Type B pancreatic cell (in vitro differentiated cells): ENCODE measurements around the gene INMT. TPM values are rescaled to one million over a fixed set of nuclear protein-coding genes. Genes with fewer than 3 reads are reported as not detected.
A peak's percentile ranks its signal among the peaks of the same experiment; 100 is the strongest.

ENCODE experiments used
- DNase-seq: peaks from one replicate; pipeline ENCODE4 v3.0.0; 2021; ENCODE audit warnings: mixed read lengths; ENCODE audit not compliant: unreplicated experiment; ENCODE audit errors: extremely low spot score
- H3K27ac Mint-ChIP-seq: 2 replicates; pipeline ENCODE4 v1.8.0; 2021; ENCODE audit warnings: mild to moderate bottlenecking, mixed read lengths
- H3K27me3 Mint-ChIP-seq: 2 replicates; pipeline ENCODE4 v1.8.0; 2021; ENCODE audit warnings: mixed read lengths
- H3K36me3 Mint-ChIP-seq: 2 replicates; pipeline ENCODE4 v1.8.0; 2021; ENCODE audit warnings: mixed read lengths
- H3K4me1 Mint-ChIP-seq: one replicate; pipeline ENCODE4 v1.8.0; 2021; ENCODE audit warnings: mixed read lengths; ENCODE audit not compliant: unreplicated experiment
- H3K4me3 Mint-ChIP-seq: 2 replicates; pipeline ENCODE4 v1.8.0; 2021; ENCODE audit warnings: mild to moderate bottlenecking, mixed read lengths
- H3K9me3 Mint-ChIP-seq: 2 replicates; pipeline ENCODE4 v1.8.0; 2021; ENCODE audit warnings: mixed read lengths
- total RNA-seq: library from RNA; stranded (reverse); gene quantifications from 2 replicates; pipeline ENCODE4 v1.2.1, GENCODE V29; 2021; ENCODE audit warnings: low replicate concordance
- TF ChIP-seq, protein P1 (sequence below): fragments of 200-600 bp; sonication (generic); conservative IDR thresholded peaks from 2 replicates; pipeline ENCODE4 v1.5.0; 2021; ENCODE audit warnings: antibody characterized with exemption, mild to moderate bottlenecking

Gene INMT
- total RNA-seq, 1 donor from 2014 or later: not detected

DNA sequence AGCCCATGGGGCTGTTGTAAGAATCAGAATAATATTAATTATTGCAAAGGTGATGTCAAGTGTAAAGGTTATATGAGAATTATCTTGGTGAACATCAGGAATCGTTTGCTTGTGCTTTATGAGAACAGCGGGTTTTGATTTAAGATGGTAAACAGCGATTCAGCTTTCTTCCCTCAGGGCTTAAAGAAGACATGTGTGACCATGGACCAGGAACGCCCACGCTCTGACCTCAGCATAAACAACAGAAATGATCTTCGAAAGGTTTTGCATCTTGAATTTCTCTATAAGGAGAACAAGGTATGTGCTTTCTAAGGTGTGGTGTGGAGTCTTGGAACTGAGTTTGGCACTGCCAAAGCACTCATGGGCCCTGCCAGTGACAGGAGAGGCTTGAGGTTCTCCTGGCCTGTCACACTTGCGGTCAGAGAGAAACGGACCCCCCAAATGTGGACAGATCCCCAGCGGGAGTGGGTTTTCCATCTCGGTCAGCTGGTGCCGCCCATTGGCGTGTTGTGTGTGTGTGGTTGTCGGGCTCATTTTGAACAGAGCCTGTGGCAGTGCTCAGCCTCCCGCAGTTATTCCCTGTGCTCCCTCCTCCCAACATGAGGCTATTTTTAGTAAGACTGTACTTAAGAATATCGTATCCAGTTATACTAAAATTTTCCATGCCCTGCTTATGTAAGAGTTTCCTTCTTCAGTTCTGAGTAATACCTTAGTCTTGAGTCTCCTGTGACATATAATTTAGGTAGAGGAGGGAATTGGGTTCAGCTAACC lies 26.5 kb downstream of the INMT start:
- no peak overlapping the region for H3K4me3 Mint-ChIP-seq
- H3K27ac Mint-ChIP-seq: no peak overlapping the region
- TF ChIP-seq, protein P1, sequence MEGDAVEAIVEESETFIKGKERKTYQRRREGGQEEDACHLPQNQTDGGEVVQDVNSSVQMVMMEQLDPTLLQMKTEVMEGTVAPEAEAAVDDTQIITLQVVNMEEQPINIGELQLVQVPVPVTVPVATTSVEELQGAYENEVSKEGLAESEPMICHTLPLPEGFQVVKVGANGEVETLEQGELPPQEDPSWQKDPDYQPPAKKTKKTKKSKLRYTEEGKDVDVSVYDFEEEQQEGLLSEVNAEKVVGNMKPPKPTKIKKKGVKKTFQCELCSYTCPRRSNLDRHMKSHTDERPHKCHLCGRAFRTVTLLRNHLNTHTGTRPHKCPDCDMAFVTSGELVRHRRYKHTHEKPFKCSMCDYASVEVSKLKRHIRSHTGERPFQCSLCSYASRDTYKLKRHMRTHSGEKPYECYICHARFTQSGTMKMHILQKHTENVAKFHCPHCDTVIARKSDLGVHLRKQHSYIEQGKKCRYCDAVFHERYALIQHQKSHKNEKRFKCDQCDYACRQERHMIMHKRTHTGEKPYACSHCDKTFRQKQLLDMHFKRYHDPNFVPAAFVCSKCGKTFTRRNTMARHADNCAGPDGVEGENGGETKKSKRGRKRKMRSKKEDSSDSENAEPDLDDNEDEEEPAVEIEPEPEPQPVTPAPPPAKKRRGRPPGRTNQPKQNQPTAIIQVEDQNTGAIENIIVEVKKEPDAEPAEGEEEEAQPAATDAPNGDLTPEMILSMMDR: no peak
- DNase-seq: no peak
- peaks cover 11% of the 10 kb centered on the region for H3K36me3 Mint-ChIP-seq
- no peaks in the 10 kb centered on the region for H3K27me3 Mint-ChIP-seq
- H3K9me3 Mint-ChIP-seq: no peaks in the 10 kb centered on the region
- no peaks in the 10 kb centered on the region for H3K4me1 Mint-ChIP-seq

DNA sequence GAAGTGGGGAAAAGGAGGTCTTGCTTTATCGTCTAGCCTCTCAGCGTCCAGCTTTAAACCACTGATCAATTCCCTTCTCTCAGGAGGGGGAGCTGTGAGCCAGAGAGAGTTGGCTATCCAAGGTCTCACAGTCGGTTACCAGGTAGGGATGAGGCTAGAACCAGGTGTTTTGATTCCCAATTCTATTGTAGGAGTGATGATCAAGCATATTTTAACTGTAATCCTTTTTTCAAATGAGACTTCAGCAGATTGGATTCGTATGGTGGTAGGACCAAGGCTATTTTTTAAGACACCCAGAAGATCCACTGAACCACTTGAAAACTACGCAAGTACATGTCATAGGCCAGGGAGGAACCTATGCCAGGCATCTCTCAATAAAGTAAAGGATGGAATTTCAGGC lies 27.6 kb downstream of the INMT start:
- peaks cover 16% of the 10 kb centered on the region for H3K36me3 Mint-ChIP-seq
- H3K4me3 Mint-ChIP-seq: no peak overlapping the region
- TF ChIP-seq, protein P1: no peak
- no peak for DNase-seq
- H3K9me3 Mint-ChIP-seq: no peaks in the 10 kb centered on the region
- no peak overlapping the region for H3K27ac Mint-ChIP-seq
- no peaks in the 10 kb centered on the region for H3K27me3 Mint-ChIP-seq
- H3K4me1 Mint-ChIP-seq: no peaks in the 10 kb centered on the region

DNA sequence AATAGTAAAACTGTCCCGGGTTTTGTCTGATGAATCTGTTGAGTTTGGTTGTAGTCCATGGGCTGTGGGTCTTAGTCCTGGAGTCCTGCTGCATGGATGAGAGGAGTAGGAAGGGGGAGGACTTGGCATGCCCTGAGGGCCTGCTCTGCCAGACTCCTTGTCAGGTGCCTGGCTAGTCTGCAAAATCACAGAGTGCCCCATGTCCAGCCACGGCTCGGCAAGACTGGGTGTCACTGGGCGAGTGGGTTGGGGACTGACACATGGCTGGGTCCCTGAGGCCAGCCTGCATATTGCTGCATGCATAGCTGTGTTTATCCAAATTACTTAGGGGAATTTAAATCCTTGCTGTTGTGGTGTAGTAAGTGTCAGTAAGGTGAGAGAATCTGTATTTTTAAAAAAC lies 29.0 kb downstream of the INMT start:
- H3K27me3 Mint-ChIP-seq: no peaks in the 10 kb centered on the region
- no peak overlapping the region for H3K27ac Mint-ChIP-seq
- TF ChIP-seq, protein P1: no peak

GRCh38 chr7:30782690-30783089 lies 30.8 kb downstream of the INMT start:
- peaks cover 16% of the 10 kb centered on the region for H3K36me3 Mint-ChIP-seq
- H3K4me1 Mint-ChIP-seq: no peaks in the 10 kb centered on the region
- H3K4me3 Mint-ChIP-seq: no peak overlapping the region
- H3K9me3 Mint-ChIP-seq: no peaks in the 10 kb centered on the region
- H3K27ac Mint-ChIP-seq: no peak overlapping the region
- TF ChIP-seq, protein P1: no peak
- no peak for DNase-seq
- H3K27me3 Mint-ChIP-seq: no peaks in the 10 kb centered on the region

More for the DNA sequence above, 29.0 kb downstream of the INMT start:
- Mint-ChIP-seq H3K36me3 (peaks cover 16% of the 10 kb centered on the region), H3K9me3 (no peaks in the 10 kb centered on the region), H3K4me1 (no peaks in the 10 kb centered on the region), H3K4me3 (no peak overlapping the region)
- DNase-seq: no peak

DNA sequence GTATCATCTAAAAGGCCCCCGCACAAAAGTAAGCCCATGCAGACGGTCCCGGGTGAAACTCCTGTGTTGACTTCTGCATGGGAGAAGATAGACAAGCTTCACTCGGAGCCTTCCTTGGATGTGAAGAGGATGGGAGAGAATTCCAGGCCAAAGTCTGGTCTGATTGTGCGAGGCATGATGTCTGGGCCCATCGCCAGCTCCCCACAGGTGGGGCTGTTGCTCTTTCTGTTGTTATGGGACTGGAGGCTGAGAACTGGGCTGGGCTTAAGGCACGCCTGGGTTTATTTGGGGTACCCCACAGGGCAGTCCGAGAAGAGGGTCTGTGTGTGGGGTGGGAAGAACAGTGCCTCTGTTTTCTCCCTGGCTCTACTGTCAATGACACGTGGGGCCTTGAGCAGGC lies 33.9 kb downstream of the INMT start:
- no peaks in the 10 kb centered on the region for H3K4me1 Mint-ChIP-seq
- H3K27ac Mint-ChIP-seq: no peak overlapping the region
- no peak overlapping the region for H3K4me3 Mint-ChIP-seq
- H3K27me3 Mint-ChIP-seq: no peaks in the 10 kb centered on the region
- peak; percentile 31 for DNase-seq
- no peaks in the 10 kb centered on the region for H3K9me3 Mint-ChIP-seq
- H3K36me3 Mint-ChIP-seq: peaks cover 16% of the 10 kb centered on the region
- TF ChIP-seq, protein P1: no peak
